ENCODE results near the gene SEC14L5.

The SEC14L5 gene

DNA sequence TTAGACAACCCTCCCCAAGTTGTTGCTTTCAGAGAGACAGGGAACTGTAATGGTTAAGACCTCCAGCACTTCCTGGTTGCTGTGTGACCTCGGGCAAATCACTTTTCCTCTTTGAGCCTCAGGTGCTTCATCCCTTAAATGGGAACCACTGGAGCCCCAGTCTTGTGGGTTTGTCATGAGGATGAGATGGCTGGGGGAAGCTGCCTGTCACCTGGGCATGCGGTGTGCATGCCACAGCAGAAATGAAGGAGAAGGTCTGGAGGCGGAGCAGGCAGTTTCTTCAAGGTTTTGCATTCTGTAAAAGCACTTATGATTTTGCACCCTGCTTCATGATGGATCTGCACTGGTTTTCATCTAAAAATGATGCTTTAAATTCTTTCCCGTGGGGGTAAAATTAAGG, 53.5 kb downstream of the SEC14L5 start:
- DNase-seq (ENCODE audit: low read depth, low spot score): no peak

DNA sequence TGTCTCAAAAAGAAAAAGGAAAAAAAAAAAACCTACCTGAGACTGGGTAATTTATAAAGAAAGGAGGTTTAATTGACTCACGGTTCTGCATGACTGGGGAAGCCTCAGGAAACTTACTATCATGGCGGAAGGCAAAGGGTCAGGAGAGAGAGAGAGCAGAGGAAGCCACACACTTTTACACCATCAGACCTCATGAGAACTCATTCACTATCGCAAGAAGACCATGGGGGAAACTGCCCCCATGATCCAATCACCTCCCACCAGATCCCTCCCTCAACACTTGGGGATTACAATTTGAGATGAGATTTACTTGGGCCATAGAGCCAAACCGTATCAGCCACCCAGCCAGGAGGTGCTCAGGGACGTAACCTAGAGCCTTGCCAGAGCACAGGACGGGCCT, 54.8 kb downstream of the SEC14L5 start:
- no peak for DNase-seq (ENCODE audit: low read depth, low spot score)

DNA sequence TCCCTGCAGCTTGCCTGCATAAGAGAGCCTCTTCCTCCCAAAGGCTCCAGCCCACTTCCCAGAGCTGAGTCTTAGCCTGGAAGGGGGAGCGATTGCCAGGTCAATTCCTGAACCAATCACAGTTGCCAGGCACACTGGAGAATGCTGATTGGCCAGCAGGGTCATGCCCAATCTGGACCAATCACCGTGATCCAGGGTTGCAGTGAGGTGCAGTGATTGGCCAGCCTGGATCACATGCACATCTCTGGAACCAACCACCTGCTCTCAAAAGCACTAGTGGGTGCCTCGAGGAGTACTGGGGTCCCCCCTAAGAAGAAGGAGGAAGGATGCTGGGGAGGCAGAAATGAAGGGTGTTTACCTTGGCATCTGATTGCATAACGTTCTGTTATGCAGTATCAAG, 57.2 kb downstream of the SEC14L5 start:
- DNase-seq (ENCODE audit: low read depth, low spot score): no peak

DNA sequence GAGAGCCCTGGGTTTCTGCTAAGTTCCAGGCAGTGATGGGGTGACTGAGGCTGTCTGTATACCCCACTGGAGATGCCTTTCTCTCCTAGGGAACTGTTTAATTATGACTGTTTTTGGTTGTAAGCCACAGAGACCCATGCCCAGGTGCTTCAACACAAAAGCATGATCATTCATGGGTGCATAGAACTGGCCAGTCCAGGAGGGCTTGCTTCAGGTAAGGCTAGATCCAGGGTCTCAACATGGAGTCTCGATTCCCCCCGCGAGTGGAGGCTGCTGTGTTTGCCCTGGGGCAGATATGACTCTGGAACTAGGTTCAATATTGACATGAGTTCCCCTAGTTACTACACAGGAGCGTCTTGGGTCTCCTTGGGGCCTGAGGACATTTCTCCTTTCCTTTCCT, 57.8 kb downstream of the SEC14L5 start:
- no peak for DNase-seq (ENCODE audit: low read depth, low spot score)

DNA sequence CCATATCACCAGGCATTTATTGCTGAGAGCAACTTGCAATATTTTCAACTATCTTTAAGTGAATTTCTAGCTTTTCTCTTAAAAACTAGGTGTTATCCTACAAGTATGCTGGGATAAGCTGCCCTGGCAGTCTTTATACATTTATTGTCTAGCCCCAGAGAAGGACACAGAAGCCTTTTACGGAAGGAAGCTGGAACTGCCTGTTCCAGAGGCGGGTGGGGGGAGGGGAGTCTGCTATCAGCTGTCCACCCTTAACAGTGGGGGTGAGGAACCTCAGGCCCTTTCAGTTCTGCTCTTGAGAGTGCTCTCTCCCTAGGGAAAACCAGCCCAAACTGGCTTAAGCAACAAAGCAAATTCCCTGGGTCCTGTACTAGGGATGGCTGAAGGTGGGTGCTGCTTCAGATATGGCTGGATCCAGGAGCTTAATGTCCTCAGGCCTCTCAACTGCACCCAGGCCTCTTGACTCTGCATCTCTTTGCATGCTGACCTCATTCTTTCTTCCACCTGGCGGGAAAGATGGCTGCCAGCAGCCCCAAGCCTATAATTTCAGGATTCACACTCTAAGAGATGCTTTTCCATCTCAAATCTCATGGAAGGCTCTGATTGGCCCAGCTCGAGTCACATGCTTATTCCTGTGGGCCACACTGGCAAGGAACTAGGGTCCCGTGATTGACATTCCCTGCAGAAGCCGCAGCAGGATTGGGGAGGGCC, 59.0 kb downstream of the SEC14L5 start:
- no peak for DNase-seq (ENCODE audit: low read depth, low spot score)

DNA sequence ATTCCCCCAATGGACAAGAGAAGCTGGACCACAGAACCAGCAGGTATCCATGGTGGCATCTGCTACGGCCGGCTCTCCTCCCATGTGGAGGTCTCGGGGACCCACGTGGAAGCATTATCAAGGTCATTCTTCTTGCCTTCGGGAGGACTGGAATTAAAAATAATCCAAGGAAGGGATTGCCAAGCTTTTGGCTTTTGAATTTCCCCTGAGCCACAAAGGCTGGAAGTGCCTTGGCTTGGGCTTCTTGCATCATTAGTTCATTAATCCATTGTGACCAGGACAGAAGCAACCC, 59.5 kb downstream of the SEC14L5 start:
- DNase-seq (ENCODE audit: low read depth, low spot score): no peak

DNA sequence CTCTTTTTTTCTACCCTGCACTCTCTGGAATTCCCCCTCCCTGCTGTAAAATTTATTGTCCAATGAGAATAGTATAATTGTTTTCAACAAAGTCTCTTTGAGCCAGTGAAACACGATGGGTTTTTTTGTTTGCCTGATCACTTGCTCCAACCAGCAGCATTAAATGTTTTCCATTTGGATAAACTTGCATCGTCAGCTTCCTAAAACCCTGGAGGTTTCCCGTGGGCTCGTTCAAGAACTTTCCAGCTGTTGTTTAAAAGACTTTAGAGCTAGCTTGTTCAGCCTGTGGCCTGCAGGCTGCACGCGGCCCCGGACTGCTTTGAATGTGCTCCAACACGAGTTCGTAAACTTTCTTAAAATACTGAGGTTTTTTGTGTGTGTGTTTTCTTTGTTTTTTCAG, 60.7 kb downstream of the SEC14L5 start:
- no peak for DNase-seq (ENCODE audit: low read depth, low spot score)

DNA sequence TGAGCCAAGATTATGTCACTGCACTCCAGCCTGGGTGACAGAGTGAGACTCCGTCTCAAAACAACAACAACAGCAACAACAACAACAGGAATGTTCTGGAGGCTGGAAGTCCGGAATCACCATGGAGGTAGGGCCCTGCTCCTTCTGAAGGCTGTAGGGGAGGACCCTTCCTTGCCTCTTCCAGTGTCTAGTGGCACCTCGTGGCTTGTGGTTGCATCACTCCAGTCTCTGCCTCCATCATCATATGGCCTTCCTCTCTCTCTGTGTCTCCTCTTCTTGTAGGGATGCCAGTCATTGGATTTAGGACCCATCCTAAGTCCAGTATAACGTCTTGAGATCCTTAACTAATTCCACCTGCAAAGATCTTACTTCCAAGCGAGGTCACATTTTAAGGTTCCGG, 61.6 kb downstream of the SEC14L5 start:
- DNase-seq (ENCODE audit: low read depth, low spot score): no peak

DNA sequence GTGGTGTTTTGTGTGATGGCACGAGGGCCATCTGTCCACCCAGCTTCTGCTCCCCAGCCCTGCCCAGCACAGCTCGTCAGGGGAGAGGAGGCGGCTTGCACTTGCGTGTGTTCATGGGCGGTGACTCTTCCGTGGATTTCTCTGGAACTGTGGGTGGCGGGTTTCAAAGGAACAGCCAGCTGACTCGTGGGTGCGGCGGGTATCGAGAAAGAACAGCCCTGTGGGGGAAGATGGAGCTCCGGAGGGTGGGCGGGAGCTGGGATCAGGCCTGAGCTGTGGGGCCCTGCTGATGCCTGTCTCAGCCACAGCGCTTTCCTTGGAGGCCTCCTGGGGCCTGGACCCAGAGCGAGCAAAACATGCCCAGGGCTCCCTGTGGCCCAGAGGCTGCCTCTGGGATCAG, 62.4 kb downstream of the SEC14L5 start:
- DNase-seq (ENCODE audit: low read depth, low spot score): no peak

DNA sequence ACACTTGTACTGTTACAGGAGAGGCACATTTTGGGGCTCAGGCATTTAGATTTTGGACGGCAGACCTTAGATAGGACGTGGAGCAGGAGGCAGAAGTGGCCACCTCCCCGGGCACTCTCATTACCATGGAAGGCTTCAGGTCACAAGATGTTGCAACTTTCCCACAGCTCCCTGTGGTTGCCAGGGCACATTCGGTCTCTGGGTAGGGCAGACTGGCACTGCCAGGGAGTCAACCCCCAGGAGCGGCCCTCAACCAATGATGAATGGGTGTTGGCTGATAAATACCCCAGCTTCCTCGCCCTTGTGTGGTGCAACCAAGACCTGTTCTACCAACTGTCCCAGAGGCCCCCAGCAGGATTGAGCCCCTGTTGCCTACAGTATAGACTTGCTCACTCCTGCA, 64.4 kb downstream of the SEC14L5 start:
- no peak for DNase-seq (ENCODE audit: low read depth, low spot score)

DNA sequence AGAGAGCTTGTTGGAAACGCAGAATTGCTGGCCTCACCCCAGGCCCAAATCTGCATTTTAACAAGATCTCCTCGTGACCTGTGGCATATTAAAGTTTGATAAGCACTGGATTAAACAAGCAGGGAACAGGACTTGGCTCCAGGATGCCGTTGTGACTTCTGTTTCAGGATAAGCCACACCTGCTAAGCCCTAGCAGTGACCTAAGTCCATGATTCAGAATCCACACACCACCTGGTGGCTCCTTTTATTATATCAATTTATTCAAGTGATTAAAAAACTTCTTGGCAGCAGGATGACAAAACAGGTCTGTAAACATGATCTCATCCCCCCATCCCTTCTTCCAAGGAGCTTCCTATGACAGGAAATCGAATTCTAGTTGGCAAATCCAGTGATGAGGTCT, 66.5 kb downstream of the SEC14L5 start:
- no peak for DNase-seq (ENCODE audit: low read depth, low spot score)

DNA sequence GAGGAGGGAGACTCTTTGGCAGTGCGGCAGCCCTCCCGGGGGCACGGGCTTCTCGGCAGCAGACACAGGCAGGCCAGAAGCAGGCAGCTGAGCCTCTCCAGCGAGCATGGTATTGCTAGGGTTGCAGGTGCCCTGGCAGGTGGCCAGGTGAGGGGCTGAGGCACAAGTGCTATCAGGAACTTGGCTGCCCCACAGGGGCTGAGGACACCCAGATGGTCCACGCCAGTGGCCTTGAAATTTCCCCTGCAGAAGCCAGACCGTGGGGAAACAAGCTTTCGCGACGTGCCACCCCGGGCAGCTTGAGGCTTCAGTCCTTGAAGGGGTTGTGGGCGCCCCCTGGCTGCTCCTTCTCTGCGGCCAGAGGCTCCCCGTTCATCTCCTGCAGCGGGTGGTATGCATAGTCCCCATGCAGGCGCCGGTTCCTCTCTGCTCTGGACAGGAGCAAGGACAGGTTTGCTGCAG, 67.1 kb downstream of the SEC14L5 start:
- DNase-seq (ENCODE audit: low read depth, low spot score): peak; percentile 72

DNA sequence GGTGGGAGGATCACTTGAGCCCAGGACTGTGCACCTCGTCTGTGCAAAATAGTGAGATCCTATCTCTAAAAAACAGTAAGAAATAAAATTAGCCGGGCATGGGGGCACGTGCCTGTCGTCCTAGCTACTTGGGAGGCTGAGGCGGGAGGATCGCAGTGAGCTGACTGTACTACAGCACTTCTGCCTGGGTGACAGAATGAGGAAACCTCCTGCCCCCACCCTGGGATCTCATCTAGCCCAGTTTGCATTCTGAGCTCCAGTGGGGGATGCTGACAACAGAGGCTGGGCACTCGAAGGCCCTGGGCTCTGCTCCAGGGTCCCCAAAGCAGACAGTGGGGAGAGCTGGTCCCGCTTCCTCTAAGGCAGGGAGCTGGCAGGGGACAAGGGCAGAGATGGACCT, 68.5 kb downstream of the SEC14L5 start:
- no peak for DNase-seq (ENCODE audit: low read depth, low spot score)

DNA sequence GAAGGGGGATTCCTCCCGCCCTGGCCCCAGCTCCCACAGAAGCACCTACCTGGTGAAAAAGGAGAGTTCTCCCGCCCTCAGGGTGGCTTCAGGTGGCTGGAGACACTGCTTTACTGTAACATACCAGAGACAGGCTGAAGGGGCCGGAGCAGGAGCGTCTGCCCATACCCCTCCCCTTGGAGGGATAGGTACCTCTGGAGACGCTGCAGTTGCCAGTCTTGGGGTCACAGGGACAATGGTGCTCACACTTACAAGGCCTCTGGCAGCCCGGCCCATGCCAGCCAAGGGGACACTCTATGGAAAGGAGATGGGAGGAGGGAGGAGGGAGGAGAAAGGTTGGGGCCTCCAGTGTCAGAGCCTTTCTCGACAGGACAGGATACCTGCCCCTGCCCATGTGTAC, 69.0 kb downstream of the SEC14L5 start:
- no peak for DNase-seq (ENCODE audit: low read depth, low spot score)

DNA sequence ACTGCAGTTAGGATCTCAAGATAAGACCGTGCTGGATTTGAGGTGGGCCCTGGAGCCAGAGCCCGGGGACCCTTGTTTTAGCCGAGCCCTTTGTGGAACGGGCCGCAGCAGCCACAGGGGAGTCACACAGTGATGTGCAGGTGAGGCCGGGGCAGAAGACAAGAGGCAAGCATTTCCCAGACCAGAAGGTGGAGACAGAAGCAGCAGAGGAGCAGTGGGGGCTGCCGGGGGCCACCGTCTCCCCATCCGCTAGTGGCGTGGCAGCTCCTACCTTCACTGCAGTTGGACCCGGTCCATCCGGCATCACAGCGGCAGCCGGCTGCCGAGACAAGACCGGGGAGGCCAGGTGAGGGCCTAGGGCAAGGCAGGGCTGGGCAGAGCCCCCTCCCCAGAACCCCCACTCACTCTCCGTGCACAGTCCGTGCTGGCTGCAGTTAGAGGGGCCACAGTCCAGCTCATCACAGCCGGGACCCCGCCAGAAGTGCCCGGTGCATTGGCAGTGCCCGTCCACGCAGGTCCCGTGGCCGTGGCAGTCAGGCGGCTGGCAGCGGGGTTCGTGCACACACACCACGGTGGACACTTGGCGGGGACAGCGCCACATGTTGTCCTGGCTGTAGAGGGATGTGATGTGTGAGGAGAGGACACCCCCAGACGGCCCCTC, 69.6 kb downstream of the SEC14L5 start:
- DNase-seq (ENCODE audit: low read depth, low spot score): no peak

DNA sequence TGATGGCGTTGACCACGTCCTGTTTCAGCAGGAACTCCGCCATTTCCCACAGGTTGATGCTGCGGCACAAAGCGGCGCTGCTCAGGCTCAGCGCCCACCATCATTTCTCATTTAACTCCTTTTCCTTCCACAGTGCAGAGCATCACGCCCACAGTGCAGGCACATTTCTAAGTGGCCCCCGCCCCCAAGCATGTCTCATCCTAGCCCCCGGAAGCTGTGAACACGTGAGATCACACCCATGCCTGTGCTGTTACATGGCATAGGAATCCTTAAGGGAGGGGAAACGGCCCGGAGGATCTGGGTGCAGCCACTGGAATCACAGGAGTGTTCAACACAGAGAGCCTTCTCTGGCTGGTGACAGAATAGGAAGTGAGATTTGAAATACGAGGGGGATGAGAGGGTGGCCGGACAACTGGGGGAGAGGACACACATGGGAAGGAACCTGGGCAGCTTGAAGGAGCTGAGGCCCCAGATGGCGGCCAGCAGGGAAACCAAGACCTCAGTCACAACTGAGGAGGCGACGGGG, 70.9 kb downstream of the SEC14L5 start:
- DNase-seq (ENCODE audit: low read depth, low spot score): no peak

DNA sequence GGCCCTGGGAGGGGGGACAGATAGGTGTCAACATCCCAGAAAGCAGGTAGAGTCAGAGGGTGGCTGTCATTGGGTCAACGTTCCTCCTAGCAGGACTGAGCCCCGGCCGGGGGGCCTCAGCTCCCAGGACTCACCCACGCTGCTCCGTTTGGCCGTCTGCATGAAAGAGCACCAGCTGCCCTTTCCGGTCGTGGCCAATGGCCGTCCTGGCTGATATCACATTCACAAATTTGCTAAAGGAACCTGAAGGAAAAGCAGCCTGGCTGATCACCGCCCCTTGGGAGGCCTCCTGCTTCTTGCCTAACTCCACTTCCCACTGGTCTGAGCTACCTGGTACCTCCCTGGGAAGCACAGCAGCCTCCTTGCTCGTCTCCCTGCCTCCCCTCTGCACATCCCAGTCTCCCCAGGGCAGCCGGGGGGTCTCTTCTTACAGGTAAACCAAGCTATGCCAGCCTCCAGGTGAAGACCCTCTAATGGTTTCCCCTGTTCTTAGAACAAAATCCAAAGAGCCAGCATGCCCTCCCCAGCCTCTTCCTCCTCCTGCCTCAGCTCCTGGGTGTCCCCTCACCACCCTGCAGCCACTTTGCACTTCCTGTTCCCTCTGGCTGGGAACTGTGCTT, 72.2 kb downstream of the SEC14L5 start:
- no peak for DNase-seq (ENCODE audit: low read depth, low spot score)

DNA sequence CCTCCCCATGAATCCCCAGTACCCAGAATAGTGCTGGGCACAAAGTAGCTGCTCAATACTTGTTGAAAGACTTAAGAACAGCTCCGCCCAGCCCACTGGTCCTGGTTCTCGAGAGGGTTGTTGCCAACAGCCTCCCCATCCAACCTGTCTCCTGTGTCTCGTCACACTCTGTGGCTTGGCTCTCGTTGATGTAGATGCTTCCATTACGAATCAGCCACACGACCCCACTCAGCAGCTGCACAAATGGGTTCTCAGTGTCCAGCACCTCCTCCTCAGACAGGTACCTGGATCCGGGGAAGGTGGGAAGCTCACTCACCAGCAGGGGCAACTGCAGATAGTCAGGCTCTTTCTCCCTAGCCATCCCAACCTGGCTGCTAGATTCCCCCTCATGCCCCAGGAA, 73.5 kb downstream of the SEC14L5 start:
- DNase-seq (ENCODE audit: low read depth, low spot score): no peak

DNA sequence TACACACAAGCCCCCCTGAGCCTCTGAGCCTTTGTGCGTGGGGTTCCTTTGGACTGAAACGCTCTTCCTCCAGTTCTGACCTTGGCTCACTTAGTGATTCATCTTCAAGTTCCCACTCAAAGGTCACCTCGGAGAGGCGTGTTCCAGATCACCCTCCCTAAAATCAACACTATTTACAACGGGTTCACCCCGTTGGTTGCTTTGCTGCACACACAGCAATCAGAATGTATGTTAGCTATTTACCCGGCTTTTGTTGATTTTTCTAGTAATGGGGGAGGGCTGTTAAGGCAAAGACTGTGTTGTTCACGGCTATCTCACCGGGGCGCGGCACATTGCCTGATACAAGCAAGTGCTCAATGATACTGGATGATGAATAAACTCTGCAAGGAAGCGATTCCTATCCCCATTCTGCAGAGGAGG, 74.6 kb downstream of the SEC14L5 start:
- DNase-seq (ENCODE audit: low read depth, low spot score): no peak

DNA sequence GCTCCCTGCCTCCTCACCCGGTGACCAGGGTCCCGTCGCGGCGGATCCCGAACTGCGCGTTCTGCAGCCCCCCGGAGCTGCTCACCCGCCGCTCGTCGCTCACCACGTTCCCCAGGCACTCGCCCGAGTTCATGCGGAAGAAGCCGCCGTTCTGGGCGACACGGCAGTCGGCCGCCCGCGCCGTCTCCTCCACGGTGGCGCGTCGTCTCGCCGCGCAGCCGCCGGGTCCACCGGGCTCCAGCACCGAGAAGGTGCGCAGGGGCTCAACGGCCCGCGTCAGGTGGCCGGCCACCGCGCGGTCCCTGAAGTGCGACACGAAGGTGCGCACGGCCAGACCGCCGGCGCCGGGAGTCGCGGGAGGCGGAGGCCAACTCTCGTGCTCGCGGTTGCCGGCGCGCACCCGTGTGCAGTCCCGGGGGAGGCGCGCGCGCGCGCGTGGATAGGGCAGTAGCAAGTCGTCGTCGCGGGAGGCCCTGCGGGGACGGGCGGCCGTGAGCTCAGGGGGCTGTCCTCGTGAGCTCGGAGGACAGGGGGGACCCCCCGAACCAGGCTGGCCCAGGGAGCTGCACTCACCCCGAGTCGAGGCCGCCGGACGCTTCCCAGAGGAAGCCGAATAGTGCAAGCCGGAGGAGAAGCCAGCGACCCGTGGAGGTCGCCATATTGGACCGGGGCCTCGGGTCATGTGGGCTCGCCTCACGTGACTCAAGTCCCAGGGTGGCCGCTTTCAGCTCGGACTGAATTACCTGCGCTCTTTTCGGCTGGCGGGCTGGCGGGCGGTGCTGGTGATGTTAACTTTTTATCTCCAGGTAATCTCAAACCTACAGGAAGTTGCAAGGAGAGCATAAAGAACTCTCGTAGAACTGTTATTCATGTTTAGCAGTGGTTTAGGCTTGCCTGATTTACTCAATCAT, 75.4 kb downstream of the SEC14L5 start, which contains the start of gene NAGPA:
TSS of gene NAGPA (minus strand) at position 680 of the 911 bp plus-strand sequence. CDS start at position 659, 21 bp downstream.
- DNase-seq (ENCODE audit: low read depth, low spot score): peak; percentile 85

DNA sequence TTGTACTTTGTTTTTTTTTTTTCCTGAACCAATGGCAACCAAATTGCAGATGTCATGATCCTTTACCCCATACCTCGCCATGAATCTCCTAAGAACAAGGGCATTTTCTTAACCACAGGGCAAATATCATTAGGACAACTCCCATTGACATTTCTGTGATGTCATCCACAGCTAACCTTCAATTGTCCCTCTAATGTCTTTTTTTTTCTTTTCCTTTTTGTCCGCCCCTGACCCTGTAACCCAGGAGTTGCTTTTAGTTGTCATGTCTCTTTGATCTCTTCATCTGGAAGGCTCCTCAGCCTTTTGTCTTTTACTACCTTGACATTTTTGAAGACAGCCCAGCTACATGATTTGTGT, 76.0 kb downstream of the SEC14L5 start:
- no peak for DNase-seq (ENCODE audit: low read depth, low spot score)

DNA sequence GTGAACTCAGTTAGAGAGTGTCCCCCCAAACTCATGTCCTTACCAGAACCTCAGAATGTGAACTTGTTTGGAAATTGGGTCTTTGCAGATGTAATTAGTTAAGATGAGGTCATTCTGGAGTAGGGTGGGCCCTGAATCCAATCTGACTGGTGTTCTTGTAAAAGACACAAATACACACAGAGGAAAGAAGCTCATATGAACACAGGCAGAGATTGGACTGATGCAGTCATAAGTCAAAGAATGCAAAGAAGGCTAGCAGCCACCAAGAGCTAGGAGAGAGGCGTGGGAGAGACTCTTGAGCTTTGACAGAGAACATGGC, 77.7 kb downstream of the SEC14L5 start:
- no peak for DNase-seq (ENCODE audit: low read depth, low spot score)

All from ELF-1 (cell line).